Measurements from ENCODE around the gene SYNE1.
A peak's percentile ranks its signal among the peaks of the same experiment; 100 is the strongest.

Gene SYNE1

DNA sequence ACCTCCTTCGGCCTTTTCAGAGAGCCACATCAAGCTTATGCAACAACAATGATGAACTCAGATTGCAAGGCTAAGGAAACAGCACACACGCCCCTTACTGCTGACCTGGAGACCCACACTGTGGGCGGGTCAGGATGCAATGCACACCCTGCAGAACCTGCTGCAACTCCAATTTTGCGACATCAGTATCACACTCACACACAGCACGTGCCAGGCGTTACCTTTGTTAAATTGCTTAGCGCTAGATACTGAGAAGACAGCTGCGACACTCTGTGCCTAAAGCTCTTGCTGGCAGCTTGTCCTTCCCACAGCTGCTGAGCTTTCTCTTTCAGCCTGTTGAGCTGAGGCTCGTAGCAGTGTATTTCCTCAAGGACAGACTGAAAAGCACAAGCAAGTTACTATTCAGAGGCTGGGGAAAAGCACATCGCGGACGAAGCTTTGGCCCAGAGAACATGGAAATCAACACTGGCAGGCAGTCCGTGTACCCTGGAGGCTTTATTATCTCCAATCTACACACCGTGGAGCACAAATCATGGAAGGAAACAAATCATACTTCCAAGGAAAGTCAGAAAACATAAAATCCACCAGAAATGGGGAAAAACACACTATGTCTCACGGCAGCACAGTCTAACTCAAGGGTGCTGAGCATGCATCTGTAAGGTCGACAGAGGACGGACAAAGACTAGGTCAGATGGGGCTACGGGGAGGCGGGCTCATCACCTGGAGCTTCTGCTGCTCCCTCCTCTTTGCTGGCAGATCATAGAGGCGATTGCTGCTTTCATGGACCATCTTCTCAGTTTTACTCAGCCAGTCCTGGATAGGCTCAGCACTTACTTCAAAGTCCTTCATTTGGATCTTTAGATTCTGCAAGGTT is 268.2 kb downstream of the SYNE1 start:
- Histone ChIP-seq H3K27ac (ENCODE audit: low read depth, low read length) (peak overlapping the region; percentile 54), H3K36me3 (ENCODE audit: control insufficient read depth in 5 of 5, insufficient read depth in 5 of 5, low read length in 5 of 5) (peaks cover 28 to 54% (median 35%) of the 10 kb centered on the region in 5 donors), H3K9ac (ENCODE audit: low read length in 5 of 5) (no peak overlapping the region), H3K27me3 (ENCODE audit: control insufficient read depth in 5 of 5, insufficient read depth in 4 of 5, low read length in 5 of 5) (no peaks in the 10 kb centered on the region), H3K4me1 (ENCODE audit: control insufficient read depth in 5 of 5, insufficient read depth in 5 of 5, low read length in 5 of 5) (peaks cover 0 to 10% (median 8%) of the 10 kb centered on the region in 5 donors), H3K4me3 (ENCODE audit: low read depth in 1 of 5, low read length in 5 of 5) (peak overlapping the region in 4 of 5 donors; percentile 14 to 52 (median 32)), H3K9me3 (ENCODE audit: control insufficient read depth in 5 of 5, low read length in 5 of 5) (no peaks in the 10 kb centered on the region)

GRCh38 chr6:152364866-152365265 is 272.3 kb downstream of the SYNE1 start:
- Histone ChIP-seq H3K36me3 (ENCODE audit: control insufficient read depth in 5 of 5, insufficient read depth in 5 of 5, low read length in 5 of 5) (peaks cover 13 to 68% (median 46%) of the 10 kb centered on the region in 5 donors), H3K27ac (ENCODE audit: low read depth, low read length) (no peak overlapping the region), H3K4me3 (ENCODE audit: low read depth in 1 of 5, low read length in 5 of 5) (no peak overlapping the region), H3K9ac (ENCODE audit: low read length in 5 of 5) (no peak overlapping the region), H3K4me1 (ENCODE audit: control insufficient read depth in 5 of 5, insufficient read depth in 5 of 5, low read length in 5 of 5) (peaks cover 0 to 14% (median 10%) of the 10 kb centered on the region in 5 donors), H3K9me3 (ENCODE audit: control insufficient read depth in 5 of 5, low read length in 5 of 5) (no peaks in the 10 kb centered on the region), H3K27me3 (ENCODE audit: control insufficient read depth in 5 of 5, insufficient read depth in 4 of 5, low read length in 5 of 5) (no peaks in the 10 kb centered on the region)

DNA sequence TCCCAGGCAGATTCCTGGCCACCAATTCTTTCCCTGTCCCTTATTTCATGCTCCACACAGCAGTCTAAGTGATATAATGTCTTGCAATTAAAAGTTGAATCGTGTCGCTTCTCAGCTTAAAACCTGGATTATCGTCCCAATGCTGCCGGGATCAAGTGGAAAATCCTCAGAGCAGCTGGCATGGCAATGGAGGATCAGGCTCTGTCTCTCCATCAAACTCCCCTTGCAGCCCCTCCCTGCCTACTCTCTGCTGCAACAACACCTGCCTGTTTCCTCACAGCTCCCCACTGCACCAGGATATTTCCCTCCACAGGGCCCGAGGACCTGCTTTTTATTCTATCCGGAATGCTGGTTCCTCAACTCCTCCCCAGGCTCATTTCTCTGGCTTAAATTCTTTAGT is 277.1 kb downstream of the SYNE1 start:
- no peaks in the 10 kb centered on the region for H3K27me3 ChIP-seq (ENCODE audit: control insufficient read depth in 5 of 5, insufficient read depth in 4 of 5, low read length in 5 of 5)
- peaks cover 34 to 70% (median 51%) of the 10 kb centered on the region in 5 donors for H3K36me3 ChIP-seq (ENCODE audit: control insufficient read depth in 5 of 5, insufficient read depth in 5 of 5, low read length in 5 of 5)

GRCh38 chr6:152356662-152357061 is 280.5 kb downstream of the SYNE1 start:
- Histone ChIP-seq H3K27me3 (ENCODE audit: control insufficient read depth in 5 of 5, insufficient read depth in 4 of 5, low read length in 5 of 5) (no peaks in the 10 kb centered on the region), H3K4me1 (ENCODE audit: control insufficient read depth in 5 of 5, insufficient read depth in 5 of 5, low read length in 5 of 5) (peaks cover 0 to 6% (median 2%) of the 10 kb centered on the region in 5 donors), H3K9ac (ENCODE audit: low read length in 5 of 5) (no peak overlapping the region), H3K27ac (ENCODE audit: low read depth, low read length) (no peak overlapping the region), H3K4me3 (ENCODE audit: low read depth in 1 of 5, low read length in 5 of 5) (no peak overlapping the region), H3K9me3 (ENCODE audit: control insufficient read depth in 5 of 5, low read length in 5 of 5) (no peaks in the 10 kb centered on the region), H3K36me3 (ENCODE audit: control insufficient read depth in 5 of 5, insufficient read depth in 5 of 5, low read length in 5 of 5) (peaks cover 55 to 79% (median 62%) of the 10 kb centered on the region in 5 donors)

More for the DNA sequence above, 277.1 kb downstream of the SYNE1 start:
- Histone ChIP-seq H3K4me1 (ENCODE audit: control insufficient read depth in 5 of 5, insufficient read depth in 5 of 5, low read length in 5 of 5) (peaks cover 0 to 6% (median 2%) of the 10 kb centered on the region in 5 donors), H3K27ac (ENCODE audit: low read depth, low read length) (no peak overlapping the region), H3K9ac (ENCODE audit: low read length in 5 of 5) (no peak overlapping the region), H3K9me3 (ENCODE audit: control insufficient read depth in 5 of 5, low read length in 5 of 5) (no peaks in the 10 kb centered on the region), H3K4me3 (ENCODE audit: low read depth in 1 of 5, low read length in 5 of 5) (no peak overlapping the region)

DNA sequence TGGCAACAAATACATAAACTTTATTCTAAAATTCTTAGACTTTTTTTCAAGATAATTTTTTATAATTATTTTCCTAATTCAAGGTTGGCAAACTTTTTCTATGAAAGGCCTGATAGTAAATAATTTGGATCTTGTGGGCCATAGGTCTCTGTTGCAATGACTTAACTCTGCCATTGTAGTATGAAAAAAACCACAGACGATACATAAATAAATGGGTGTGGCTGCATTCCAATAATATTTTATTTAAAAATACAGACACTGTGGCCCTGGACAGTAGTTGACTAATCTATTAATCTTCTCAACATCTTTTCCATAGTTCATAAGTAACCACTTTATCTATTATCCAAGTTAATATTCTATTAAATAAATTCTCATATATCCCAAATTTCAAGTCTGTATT is 281.1 kb downstream of the SYNE1 start:
- Histone ChIP-seq H3K27me3 (ENCODE audit: control insufficient read depth in 5 of 5, insufficient read depth in 4 of 5, low read length in 5 of 5) (no peaks in the 10 kb centered on the region), H3K27ac (ENCODE audit: low read depth, low read length) (no peak overlapping the region), H3K4me1 (ENCODE audit: control insufficient read depth in 5 of 5, insufficient read depth in 5 of 5, low read length in 5 of 5) (peaks cover 0 to 6% (median 2%) of the 10 kb centered on the region in 5 donors), H3K9me3 (ENCODE audit: control insufficient read depth in 5 of 5, low read length in 5 of 5) (no peaks in the 10 kb centered on the region), H3K36me3 (ENCODE audit: control insufficient read depth in 5 of 5, insufficient read depth in 5 of 5, low read length in 5 of 5) (peaks cover 56 to 79% (median 61%) of the 10 kb centered on the region in 5 donors), H3K4me3 (ENCODE audit: low read depth in 1 of 5, low read length in 5 of 5) (no peak overlapping the region), H3K9ac (ENCODE audit: low read length in 5 of 5) (no peak overlapping the region)

GRCh38 chr6:152355166-152355565 is 282.0 kb downstream of the SYNE1 start:
- Histone ChIP-seq H3K36me3 (ENCODE audit: control insufficient read depth in 5 of 5, insufficient read depth in 5 of 5, low read length in 5 of 5) (peaks cover 59 to 79% (median 66%) of the 10 kb centered on the region in 5 donors), H3K9me3 (ENCODE audit: control insufficient read depth in 5 of 5, low read length in 5 of 5) (no peaks in the 10 kb centered on the region), H3K27me3 (ENCODE audit: control insufficient read depth in 5 of 5, insufficient read depth in 4 of 5, low read length in 5 of 5) (no peaks in the 10 kb centered on the region), H3K27ac (ENCODE audit: low read depth, low read length) (no peak overlapping the region), H3K9ac (ENCODE audit: low read length in 5 of 5) (no peak overlapping the region), H3K4me1 (ENCODE audit: control insufficient read depth in 5 of 5, insufficient read depth in 5 of 5, low read length in 5 of 5) (peaks cover 0 to 6% (median 2%) of the 10 kb centered on the region in 5 donors), H3K4me3 (ENCODE audit: low read depth in 1 of 5, low read length in 5 of 5) (no peak overlapping the region)

- Histone ChIP-seq H3K4me1 (ENCODE audit: control insufficient read depth in 5 of 5, insufficient read depth in 5 of 5, low read length in 5 of 5) (peaks cover 0 to 2% (median 0%) of the 10 kb centered on the region in 5 donors), H3K27ac (ENCODE audit: low read depth, low read length) (no peak overlapping the region), H3K9ac (ENCODE audit: low read length in 5 of 5) (no peak overlapping the region), H3K4me3 (ENCODE audit: low read depth in 1 of 5, low read length in 5 of 5) (no peak overlapping the region), H3K9me3 (ENCODE audit: control insufficient read depth in 5 of 5, low read length in 5 of 5) (no peaks in the 10 kb centered on the region), H3K36me3 (ENCODE audit: control insufficient read depth in 5 of 5, insufficient read depth in 5 of 5, low read length in 5 of 5) (peaks cover 63 to 85% (median 76%) of the 10 kb centered on the region in 5 donors), H3K27me3 (ENCODE audit: control insufficient read depth in 5 of 5, insufficient read depth in 4 of 5, low read length in 5 of 5) (no peaks in the 10 kb centered on the region)
Measured at GRCh38 chr6:152353440-152353839, 283.7 kb downstream of the SYNE1 start.

- Histone ChIP-seq H3K27ac (ENCODE audit: low read depth, low read length) (no peak overlapping the region), H3K27me3 (ENCODE audit: control insufficient read depth in 5 of 5, insufficient read depth in 4 of 5, low read length in 5 of 5) (no peaks in the 10 kb centered on the region), H3K4me3 (ENCODE audit: low read depth in 1 of 5, low read length in 5 of 5) (no peak overlapping the region), H3K9me3 (ENCODE audit: control insufficient read depth in 5 of 5, low read length in 5 of 5) (no peaks in the 10 kb centered on the region), H3K4me1 (ENCODE audit: control insufficient read depth in 5 of 5, insufficient read depth in 5 of 5, low read length in 5 of 5) (peaks cover 0 to 2% (median 0%) of the 10 kb centered on the region in 5 donors), H3K36me3 (ENCODE audit: control insufficient read depth in 5 of 5, insufficient read depth in 5 of 5, low read length in 5 of 5) (peaks cover 55 to 72% (median 63%) of the 10 kb centered on the region in 5 donors), H3K9ac (ENCODE audit: low read length in 5 of 5) (no peak overlapping the region)
Measured at GRCh38 chr6:152351742-152352141, 285.4 kb downstream of the SYNE1 start.

- Histone ChIP-seq H3K4me3 (ENCODE audit: low read depth in 1 of 5, low read length in 5 of 5) (no peak overlapping the region), H3K9ac (ENCODE audit: low read length in 5 of 5) (no peak overlapping the region), H3K9me3 (ENCODE audit: control insufficient read depth in 5 of 5, low read length in 5 of 5) (no peaks in the 10 kb centered on the region), H3K4me1 (ENCODE audit: control insufficient read depth in 5 of 5, insufficient read depth in 5 of 5, low read length in 5 of 5) (peaks cover 0 to 2% (median 0%) of the 10 kb centered on the region in 5 donors), H3K36me3 (ENCODE audit: control insufficient read depth in 5 of 5, insufficient read depth in 5 of 5, low read length in 5 of 5) (peaks cover 53 to 71% (median 63%) of the 10 kb centered on the region in 5 donors), H3K27ac (ENCODE audit: low read depth, low read length) (no peak overlapping the region), H3K27me3 (ENCODE audit: control insufficient read depth in 5 of 5, insufficient read depth in 4 of 5, low read length in 5 of 5) (no peaks in the 10 kb centered on the region)
Measured at GRCh38 chr6:152351110-152351509, 286.1 kb downstream of the SYNE1 start.

GRCh38 chr6:152348116-152348515 is 289.0 kb downstream of the SYNE1 start:
- no peak overlapping the region for H3K9ac ChIP-seq (ENCODE audit: low read length in 5 of 5)
- no peaks in the 10 kb centered on the region for H3K27me3 ChIP-seq (ENCODE audit: control insufficient read depth in 5 of 5, insufficient read depth in 4 of 5, low read length in 5 of 5)
- H3K27ac ChIP-seq (ENCODE audit: low read depth, low read length) = no peak overlapping the region
- H3K9me3 ChIP-seq (ENCODE audit: control insufficient read depth in 5 of 5, low read length in 5 of 5) = no peaks in the 10 kb centered on the region
- H3K36me3 ChIP-seq (ENCODE audit: control insufficient read depth in 5 of 5, insufficient read depth in 5 of 5, low read length in 5 of 5) = peaks cover 54 to 76% (median 57%) of the 10 kb centered on the region in 5 donors
- H3K4me1 ChIP-seq (ENCODE audit: control insufficient read depth in 5 of 5, insufficient read depth in 5 of 5, low read length in 5 of 5) = no peaks in the 10 kb centered on the region
- H3K4me3 ChIP-seq (ENCODE audit: low read depth in 1 of 5, low read length in 5 of 5) = no peak overlapping the region

Data from subcutaneous abdominal adipose tissue (tissue), 5 donors.